ENCODE measurements around the gene MGST2.

Gene MGST2

DNA sequence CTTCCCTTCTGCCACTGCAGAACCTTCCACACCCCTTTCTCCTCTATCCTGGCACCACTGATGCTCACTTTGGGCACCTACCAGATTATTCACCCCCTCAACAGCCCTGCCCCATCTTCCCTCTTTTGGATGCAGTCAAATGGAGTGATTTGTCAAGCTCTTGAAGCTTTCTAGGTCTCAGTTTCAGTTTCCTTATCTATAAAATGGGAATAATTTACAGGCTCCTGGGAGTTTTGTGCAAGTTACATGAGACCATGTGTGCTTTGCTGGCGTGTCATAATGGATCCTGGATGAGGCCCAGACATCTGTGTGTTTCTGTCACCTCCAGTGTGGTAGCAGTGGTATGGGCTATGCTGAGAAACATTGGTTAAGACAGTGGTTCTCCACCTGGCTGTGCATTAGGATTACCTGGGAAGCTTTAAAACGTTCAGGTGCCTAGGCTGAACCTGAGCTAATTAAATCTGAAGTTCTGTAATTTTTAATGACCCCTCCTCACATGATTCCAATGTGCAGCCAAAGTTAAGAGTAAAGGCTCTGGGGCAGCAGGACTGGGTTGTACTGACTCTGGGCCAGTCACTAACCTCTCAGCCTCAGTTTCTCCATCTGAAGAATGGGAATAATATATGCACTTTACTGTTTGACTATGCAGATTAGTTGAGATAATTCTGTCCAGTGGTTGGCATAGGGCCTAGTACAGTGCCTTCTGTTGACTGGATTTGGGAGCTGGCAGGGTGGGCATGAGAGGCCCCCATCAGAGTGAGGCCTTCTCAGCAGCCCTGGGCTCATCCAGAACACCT, 6.8 kb upstream of the MGST2 start:
- Mint-ChIP-seq H3K27me3 (peaks cover 27% of the 10 kb centered on the region), H3K9me3 (no peaks in the 10 kb centered on the region), H3K4me3 (no peak overlapping the region), H3K4me1 (peaks cover 6% of the 10 kb centered on the region), H3K36me3 (no peaks in the 10 kb centered on the region), H3K27ac (no peak overlapping the region)
- ATAC-seq = no peak

DNA sequence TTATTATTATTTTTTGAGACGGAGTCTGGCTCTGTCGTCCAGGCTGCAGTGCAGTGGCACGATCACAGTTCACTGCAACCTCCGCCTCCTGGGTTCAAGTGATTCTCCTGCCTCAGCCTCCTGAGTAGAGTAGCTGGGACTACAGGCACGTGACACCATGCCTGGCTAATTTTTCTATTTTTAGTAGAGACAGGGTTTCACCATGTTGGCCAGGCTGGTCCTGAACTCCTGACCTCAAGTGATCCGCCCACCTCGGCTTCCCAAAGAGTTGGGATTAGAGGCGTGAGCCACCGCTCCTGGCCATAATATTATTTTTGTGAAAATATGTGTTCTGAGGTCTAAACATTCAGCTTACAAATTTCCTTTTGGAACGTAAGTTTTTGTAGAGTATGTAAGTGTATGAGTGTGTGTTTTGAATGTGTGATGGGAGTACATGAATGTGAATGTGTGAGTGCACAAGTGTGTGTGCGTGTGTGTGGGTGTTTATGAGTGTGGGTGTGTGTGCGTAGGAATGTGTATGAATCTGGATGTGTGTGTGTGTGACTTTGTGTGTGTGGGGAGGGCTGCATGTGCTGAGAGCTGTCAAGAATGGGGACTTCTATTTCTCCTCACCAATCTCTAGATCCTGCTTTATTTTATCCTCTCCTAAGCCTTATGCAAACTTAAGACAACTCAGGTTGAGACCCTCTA, 5.7 kb upstream of the MGST2 start:
- no peak overlapping the region for H3K27ac Mint-ChIP-seq
- no peaks in the 10 kb centered on the region for H3K36me3 Mint-ChIP-seq
- H3K4me1 Mint-ChIP-seq = peaks cover 6% of the 10 kb centered on the region
- peaks cover 17% of the 10 kb centered on the region for H3K27me3 Mint-ChIP-seq
- no peak overlapping the region for H3K4me3 Mint-ChIP-seq
- ATAC-seq = no peak
- no peaks in the 10 kb centered on the region for H3K9me3 Mint-ChIP-seq

DNA sequence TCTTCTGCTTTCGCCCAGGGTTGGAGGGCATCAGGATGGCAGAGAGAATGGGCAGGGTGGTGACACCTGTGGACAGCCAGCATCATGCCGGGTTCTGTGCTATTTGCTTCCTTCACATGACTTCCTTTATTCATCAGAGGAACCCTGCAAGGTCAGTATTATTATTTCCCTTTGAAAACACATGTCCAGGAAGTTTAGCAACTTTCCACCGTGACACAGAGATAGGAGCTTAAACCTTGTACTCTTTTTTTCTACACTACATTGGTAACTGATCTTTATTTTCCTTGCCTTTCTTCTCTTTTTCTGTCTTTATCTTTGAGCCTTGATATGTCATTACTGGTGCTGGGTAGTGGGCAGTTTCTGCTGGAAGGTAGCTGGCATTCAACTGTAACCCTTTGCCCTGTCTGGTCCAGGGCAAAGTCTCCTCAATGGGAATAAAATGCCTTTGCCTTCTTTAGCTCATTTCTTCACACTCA, 5.0 kb upstream of the MGST2 start:
- no peak for ATAC-seq
- H3K4me1 Mint-ChIP-seq = peaks cover 11% of the 10 kb centered on the region
- H3K4me3 Mint-ChIP-seq = no peak overlapping the region
- peaks cover 16% of the 10 kb centered on the region for H3K27me3 Mint-ChIP-seq
- no peaks in the 10 kb centered on the region for H3K36me3 Mint-ChIP-seq
- H3K9me3 Mint-ChIP-seq = no peaks in the 10 kb centered on the region
- H3K27ac Mint-ChIP-seq = no peak overlapping the region

DNA sequence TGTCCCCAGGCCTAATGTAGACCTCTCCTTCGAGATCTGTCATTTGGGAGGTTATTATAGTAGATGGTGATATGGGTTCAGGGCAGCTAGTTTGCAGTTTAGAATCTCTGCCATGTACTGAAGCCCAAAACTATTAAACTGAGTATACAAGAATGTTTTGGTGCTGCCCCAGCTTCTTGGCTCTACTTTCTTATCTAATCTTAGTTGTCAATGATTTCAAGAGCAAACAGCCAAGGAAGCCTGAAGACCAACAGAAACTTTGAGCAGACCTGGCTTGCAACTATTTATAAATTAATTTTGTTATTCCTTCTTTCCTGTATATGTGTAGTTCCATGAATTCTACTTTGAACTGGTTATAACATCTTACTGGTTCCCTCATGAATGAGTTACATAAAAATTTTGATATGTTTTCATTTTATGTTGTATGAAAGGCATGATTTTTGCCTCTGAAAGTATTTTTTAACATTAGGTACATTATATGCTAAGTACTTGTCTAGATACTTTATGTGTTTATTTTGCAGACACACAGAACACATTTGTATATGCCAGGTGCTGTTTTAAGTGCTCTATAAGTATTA, 2.0 kb upstream of the MGST2 start:
- Mint-ChIP-seq H3K4me3 (no peak overlapping the region), H3K27me3 (peaks cover 21% of the 10 kb centered on the region), H3K4me1 (peaks cover 18% of the 10 kb centered on the region), H3K27ac (no peak overlapping the region), H3K9me3 (no peaks in the 10 kb centered on the region), H3K36me3 (no peaks in the 10 kb centered on the region)
- no peak for ATAC-seq

DNA sequence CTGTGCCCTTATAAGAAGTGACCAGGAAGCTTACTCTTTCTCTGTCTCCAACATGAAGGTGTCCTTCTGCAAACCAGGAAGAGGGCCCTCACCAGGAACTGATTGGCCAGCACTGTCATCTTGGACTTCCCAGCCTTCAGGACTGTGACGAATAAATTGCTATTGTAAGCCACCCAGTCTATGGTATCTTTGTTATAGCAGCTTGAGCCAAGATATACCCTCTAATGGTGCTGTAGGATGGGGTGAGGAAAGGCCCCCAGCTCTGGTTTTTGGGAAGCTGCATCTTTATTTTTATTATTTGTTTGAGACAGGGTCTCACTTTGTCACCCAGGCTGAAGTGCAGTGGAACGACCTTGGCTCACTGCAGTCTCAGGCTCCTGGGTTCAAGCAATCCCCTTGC, 1.2 kb upstream of the MGST2 start:
- Mint-ChIP-seq H3K36me3 (no peaks in the 10 kb centered on the region), H3K27ac (no peak overlapping the region), H3K4me3 (no peak overlapping the region), H3K4me1 (peaks cover 18% of the 10 kb centered on the region), H3K27me3 (peaks cover 27% of the 10 kb centered on the region), H3K9me3 (no peaks in the 10 kb centered on the region)
- ATAC-seq = no peak

DNA sequence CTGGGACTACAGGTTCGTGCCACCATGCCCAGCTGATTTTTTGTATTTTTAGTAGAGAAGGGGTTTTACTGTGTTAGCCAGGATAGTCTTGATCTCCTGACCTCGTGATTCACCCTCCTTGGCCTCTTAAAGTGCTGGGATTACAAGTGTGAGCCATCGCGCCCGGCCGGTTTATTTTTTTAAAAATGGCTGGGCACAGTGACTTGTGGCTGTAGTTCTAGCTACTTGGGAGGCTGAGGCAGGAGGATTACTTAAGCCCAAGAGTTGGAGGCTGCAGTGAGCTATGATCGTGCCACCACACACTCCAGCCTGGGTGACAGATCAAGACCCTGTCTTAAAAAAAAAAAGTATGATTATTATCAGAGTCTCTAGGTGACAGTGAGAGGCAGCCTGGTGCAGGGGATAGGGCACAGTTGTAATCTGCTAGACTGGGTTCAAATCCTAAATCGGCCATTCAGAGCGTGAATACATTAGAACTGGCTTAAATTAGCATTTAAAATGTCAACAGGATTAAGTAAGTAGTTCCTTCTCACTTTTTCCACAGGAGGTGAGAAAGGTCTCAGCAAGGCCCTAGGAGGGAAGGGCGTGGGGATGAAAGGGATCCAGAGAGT, 435 bp upstream of the MGST2 start:
- no peaks in the 10 kb centered on the region for H3K9me3 Mint-ChIP-seq
- no peak for ATAC-seq
- peak overlapping the region; percentile 78 for H3K27ac Mint-ChIP-seq
- H3K27me3 Mint-ChIP-seq = peaks cover 27% of the 10 kb centered on the region
- no peaks in the 10 kb centered on the region for H3K36me3 Mint-ChIP-seq
- peaks cover 18% of the 10 kb centered on the region for H3K4me1 Mint-ChIP-seq
- peak overlapping the region; percentile 90 for H3K4me3 Mint-ChIP-seq

DNA sequence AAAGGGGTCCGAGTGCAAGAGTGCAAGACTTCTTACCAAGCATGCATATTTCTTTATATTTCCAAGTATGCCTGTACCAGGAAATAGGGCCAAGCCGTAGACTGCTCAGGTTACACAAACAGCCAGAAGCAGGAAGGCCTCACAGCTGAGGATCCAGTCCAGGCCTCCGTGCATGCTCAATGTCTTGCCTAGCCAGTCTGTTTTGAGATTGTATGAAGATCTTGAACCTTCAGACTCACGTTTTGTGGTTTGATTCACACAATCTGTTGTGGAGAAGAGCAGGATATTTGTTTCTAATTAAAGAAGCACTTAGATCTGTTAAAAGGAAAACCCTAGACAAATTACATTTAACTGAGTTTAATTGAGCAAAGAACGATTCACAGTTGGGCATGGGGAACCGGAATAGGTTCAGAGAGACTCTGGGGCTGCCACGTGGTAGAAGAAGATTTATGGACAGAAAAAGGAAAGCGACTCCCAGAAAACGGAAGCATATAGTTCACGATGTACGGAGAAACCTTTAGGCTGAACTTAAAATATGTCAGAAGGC, 1.2 kb downstream of the MGST2 start:
- no peak for ATAC-seq
- peak overlapping the region; percentile 90 for H3K4me3 Mint-ChIP-seq
- H3K27ac Mint-ChIP-seq = peak overlapping the region; percentile 78

DNA sequence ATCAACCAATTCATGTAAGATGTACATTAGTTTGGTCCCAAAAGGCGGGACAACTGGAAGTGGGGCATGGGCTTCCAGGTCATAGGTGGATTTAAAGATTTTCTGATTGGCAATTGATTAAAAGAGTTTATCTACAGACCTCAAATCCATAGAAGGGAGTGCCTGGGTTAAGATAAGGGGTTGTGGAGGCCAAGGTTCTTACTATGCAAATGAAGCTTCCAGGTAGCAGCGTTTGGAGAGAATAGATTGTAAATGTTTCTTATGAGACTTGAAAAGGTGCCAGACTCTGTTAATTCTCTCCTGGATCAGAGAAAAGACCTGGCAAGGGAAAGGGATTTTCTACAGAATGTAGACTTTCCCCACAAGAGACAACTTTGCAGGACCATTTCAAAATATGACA, 2.4 kb downstream of the MGST2 start:
- no peak overlapping the region for H3K27ac Mint-ChIP-seq

More for the DNA sequence above, 1.2 kb downstream of the MGST2 start:
- peaks cover 27% of the 10 kb centered on the region for H3K27me3 Mint-ChIP-seq
- H3K9me3 Mint-ChIP-seq = no peaks in the 10 kb centered on the region
- H3K4me1 Mint-ChIP-seq = peaks cover 18% of the 10 kb centered on the region
- H3K36me3 Mint-ChIP-seq = no peaks in the 10 kb centered on the region

DNA sequence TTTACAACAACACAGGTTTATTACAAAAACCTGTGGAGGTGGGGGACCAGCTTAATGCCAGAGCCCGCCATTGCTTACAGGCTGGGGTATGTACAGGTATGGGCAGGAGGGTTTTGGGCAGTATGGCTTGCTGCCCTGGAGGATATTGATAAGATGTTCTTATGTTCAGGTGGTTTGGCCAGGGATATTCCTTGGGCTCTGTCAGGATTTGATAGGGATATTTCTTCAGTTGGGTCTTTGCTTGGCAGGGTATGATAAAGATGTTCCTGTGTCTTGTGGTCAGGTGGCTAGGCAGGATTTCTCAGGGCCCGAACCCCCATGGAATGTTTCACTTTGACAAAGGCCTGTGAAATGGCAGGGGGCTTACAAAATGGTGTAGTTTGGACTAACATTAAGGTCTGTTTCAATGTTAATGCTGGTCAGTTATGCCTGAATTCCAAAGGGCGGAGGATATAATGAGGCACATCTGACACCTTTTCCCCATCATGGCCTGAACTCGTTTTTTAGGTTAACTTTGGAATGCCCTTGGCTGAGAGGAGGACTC, 3.1 kb downstream of the MGST2 start:
- Mint-ChIP-seq H3K36me3 (no peaks in the 10 kb centered on the region), H3K27me3 (peaks cover 27% of the 10 kb centered on the region), H3K27ac (no peak overlapping the region), H3K4me1 (peaks cover 18% of the 10 kb centered on the region), H3K4me3 (no peak overlapping the region), H3K9me3 (no peaks in the 10 kb centered on the region)
- ATAC-seq = no peak

More for the DNA sequence above, 2.4 kb downstream of the MGST2 start:
- no peak for ATAC-seq
- H3K4me3 Mint-ChIP-seq = no peak overlapping the region
- H3K4me1 Mint-ChIP-seq = peaks cover 18% of the 10 kb centered on the region
- H3K9me3 Mint-ChIP-seq = no peaks in the 10 kb centered on the region
- H3K27me3 Mint-ChIP-seq = peaks cover 27% of the 10 kb centered on the region
- no peaks in the 10 kb centered on the region for H3K36me3 Mint-ChIP-seq

DNA sequence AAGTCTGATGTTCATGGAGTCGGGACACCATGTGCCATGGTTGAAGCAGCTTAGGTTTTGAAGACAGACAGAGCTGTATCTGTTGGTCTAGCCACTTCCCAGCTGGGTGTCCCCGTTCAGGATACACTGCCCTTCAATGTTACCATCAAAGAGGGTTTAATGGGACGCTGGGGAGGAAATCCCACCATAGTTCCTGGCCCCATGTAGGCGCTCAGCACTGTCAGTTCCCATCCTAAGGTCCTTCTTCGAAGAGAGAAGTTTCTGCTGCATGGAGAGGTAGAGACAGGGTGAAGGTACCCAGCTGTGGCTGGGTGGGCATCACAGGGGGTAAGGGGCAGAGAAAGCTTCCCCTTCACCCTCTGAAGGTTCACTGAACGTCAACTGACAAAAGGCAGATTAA, 3.7 kb downstream of the MGST2 start:
- Mint-ChIP-seq H3K4me3 (no peak overlapping the region), H3K36me3 (no peaks in the 10 kb centered on the region), H3K27me3 (peaks cover 27% of the 10 kb centered on the region), H3K27ac (no peak overlapping the region), H3K4me1 (peaks cover 18% of the 10 kb centered on the region), H3K9me3 (no peaks in the 10 kb centered on the region)
- no peak for ATAC-seq

DNA sequence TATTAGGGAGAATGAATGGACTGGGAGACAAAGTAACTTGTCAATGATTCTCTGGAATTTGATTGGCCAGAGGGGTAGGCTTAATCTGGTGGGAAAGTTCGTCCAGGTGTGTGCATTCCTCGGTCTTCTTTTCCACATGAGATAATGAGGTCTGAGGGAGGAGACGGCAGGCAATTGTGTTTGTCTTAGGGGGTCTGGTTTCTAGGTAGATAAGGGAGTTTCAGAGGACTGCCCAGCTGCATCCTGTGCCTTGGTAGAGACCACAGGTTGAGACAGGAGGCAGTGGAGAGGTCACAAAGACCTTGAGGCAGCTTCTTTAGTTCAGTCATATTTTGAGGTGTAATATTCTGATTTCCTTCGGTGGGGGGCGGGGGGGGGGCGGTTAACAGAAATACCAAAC, 4.3 kb downstream of the MGST2 start:
- peaks cover 21% of the 10 kb centered on the region for H3K4me1 Mint-ChIP-seq
- no peaks in the 10 kb centered on the region for H3K36me3 Mint-ChIP-seq
- no peak overlapping the region for H3K27ac Mint-ChIP-seq
- no peak for ATAC-seq
- H3K4me3 Mint-ChIP-seq = no peak overlapping the region
- H3K9me3 Mint-ChIP-seq = no peaks in the 10 kb centered on the region
- H3K27me3 Mint-ChIP-seq = peaks cover 27% of the 10 kb centered on the region

DNA sequence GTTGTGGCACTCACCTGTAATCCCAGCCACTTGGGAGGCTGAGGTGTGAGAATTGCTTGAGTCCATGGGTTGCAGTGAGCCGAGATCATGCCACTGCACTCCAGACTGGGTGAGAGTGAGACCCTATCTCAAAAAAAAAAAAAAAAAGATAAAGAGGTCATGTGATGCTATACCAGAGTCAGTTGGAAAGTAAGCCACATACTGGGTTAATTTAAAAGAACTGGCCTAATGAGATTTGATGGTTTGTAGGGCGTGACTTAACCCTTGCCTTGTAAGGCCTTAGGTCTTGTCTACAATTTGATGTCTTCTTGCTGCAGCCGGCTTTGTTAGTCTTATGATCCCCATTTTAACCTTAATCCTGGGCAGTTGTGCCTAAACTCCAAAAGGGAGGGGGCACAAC, 5.2 kb downstream of the MGST2 start:
- no peak for ATAC-seq
- H3K27ac Mint-ChIP-seq = no peak overlapping the region
- no peak overlapping the region for H3K4me3 Mint-ChIP-seq

DNA sequence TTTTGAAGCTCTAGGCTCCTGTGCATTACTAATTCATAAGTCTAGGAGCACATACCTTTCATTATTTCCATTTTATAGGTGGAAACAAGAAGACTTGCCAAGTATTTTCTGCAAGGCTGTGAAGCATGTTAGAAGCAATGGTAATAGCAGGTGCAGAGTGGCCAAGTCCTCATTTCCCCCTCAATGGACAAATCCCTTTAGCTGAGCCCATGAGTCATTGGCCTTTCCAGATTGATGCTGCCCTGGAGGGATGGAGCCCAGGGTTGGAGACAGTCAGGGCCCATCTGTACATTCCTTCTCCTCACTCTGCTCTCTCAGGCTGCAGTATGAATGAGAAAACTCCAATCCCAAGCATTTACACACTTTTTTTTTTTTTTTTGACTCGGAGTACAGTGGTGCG, 6.6 kb downstream of the MGST2 start:
- ATAC-seq = no peak
- Mint-ChIP-seq H3K4me3 (no peak overlapping the region), H3K36me3 (no peaks in the 10 kb centered on the region), H3K9me3 (no peaks in the 10 kb centered on the region), H3K27ac (no peak overlapping the region), H3K27me3 (peaks cover 21% of the 10 kb centered on the region), H3K4me1 (peaks cover 11% of the 10 kb centered on the region)

More for the DNA sequence above, 5.2 kb downstream of the MGST2 start:
- peaks cover 27% of the 10 kb centered on the region for H3K27me3 Mint-ChIP-seq
- H3K36me3 Mint-ChIP-seq = no peaks in the 10 kb centered on the region
- no peaks in the 10 kb centered on the region for H3K9me3 Mint-ChIP-seq
- peaks cover 22% of the 10 kb centered on the region for H3K4me1 Mint-ChIP-seq

DNA sequence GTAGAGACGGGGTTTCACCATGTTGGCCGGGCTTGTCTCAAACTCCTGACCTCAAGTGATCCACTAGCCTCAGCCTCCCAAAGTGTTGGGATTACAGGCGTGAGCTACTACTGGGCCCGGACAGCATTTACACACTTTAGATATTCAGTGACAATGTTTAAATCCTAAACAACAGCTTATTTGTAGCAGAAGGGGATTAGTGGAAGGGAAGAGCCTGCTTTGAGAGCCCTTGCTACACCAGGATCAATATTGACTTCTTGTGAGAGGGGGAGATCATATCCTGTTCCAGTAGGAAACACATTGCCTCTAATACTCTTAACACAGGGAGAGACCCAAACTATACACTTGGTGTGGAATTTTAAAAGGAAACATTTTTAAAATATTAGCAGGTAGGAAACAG, 7.1 kb downstream of the MGST2 start:
- Mint-ChIP-seq H3K4me3 (no peak overlapping the region), H3K9me3 (no peaks in the 10 kb centered on the region), H3K4me1 (peaks cover 11% of the 10 kb centered on the region), H3K36me3 (no peaks in the 10 kb centered on the region), H3K27ac (no peak overlapping the region), H3K27me3 (peaks cover 15% of the 10 kb centered on the region)
- ATAC-seq = no peak
